Measurements from ENCODE around the gene P2RY12. TPM values are rescaled to one million over a fixed set of nuclear protein-coding genes. Genes with fewer than 3 reads are reported as not detected.

Gene P2RY12
- total and polyA plus RNA-seq, 2 of the 8 experiments (the other 6 are each of a cell fraction or from before 2014, with no cell fraction given) = not detected

GRCh38 chr3:151386056-151386455 is 1.5 kb upstream of the P2RY12 start:
- H3K14ac ChIP-seq (ENCODE audit: insufficient read length) = no peak overlapping the region
- H3K79me1 ChIP-seq (ENCODE audit: low read depth, low read length) = no peaks in the 10 kb centered on the region
- H3K36me3 ChIP-seq (ENCODE audit: control insufficient read depth in 2 of 4, insufficient read depth in 4 of 4, low read length in 3 of 4) = peaks cover 0 to 22% (median 1%) of the 10 kb centered on the region in 4 experiments; a peak in 6 of 8 replicates
- H4K20me1 ChIP-seq (replicated peaks in 1 of 2; ENCODE audit: control insufficient read depth in 1 of 2, insufficient read depth in 2 of 2, low read length in 2 of 2) = no peaks in the 10 kb centered on the region
- no peak overlapping the region for H2BK15ac ChIP-seq (ENCODE audit: low read length)
- no peak overlapping the region for H4K91ac ChIP-seq (replicated peaks; ENCODE audit: insufficient read length, low read length)
- no peak overlapping the region for H2BK120ac ChIP-seq (replicated peaks; ENCODE audit: low read depth, low read length)
- CTCF ChIA-PET (ENCODE audit: partially characterized antibody) = interaction anchor here (0.6 to 1.5 kb wide), 3 partner anchors 25 to 152 kb away, joined by 3 to 7 read pairs (median 4); no protein-coding TSS in a partner anchor
- no peak overlapping the region for H3K56ac ChIP-seq (replicated peaks; ENCODE audit: insufficient read length, low read depth, low read length)
- H3K23me2 ChIP-seq (ENCODE audit: low read depth, low read length) = no peaks in the 10 kb centered on the region
- H3K27me3 ChIP-seq (replicated peaks in 1 of 4; ENCODE audit: control insufficient read depth in 3 of 4, extremely low read depth in 1 of 4, insufficient read depth in 3 of 4, low read length in 3 of 4) = no peaks in the 10 kb centered on the region
- H2BK20ac ChIP-seq (ENCODE audit: low read length) = no peak overlapping the region
- no peak overlapping the region for H2BK12ac ChIP-seq (ENCODE audit: low read depth, low read length)
- no peaks in the 10 kb centered on the region for H3K79me2 ChIP-seq (ENCODE audit: control insufficient read depth in 1 of 2, insufficient read depth in 2 of 2, low read length in 2 of 2)
- no peak overlapping the region for H2AK5ac ChIP-seq (ENCODE audit: low read depth, low read length)
- H3K23ac ChIP-seq (ENCODE audit: insufficient read length) = no peak overlapping the region
- no peak for DNase-seq (ENCODE audit: low read depth in 1 of 2, low spot score in 2 of 2)
- no peak for FAIRE-seq
- H4K5ac ChIP-seq (ENCODE audit: insufficient read length, low read depth, low read length) = no peak overlapping the region
- H3K4ac ChIP-seq (replicated peaks; ENCODE audit: insufficient read length, low read depth, low read length) = no peak overlapping the region
- no peaks in the 10 kb centered on the region for H3K9me3 ChIP-seq (ENCODE audit: insufficient read depth in 2 of 2, low read depth in 1 of 2, low read length in 1 of 2)
- H2AFZ ChIP-seq (ENCODE audit: low read length) = no peak overlapping the region
- no peak overlapping the region for H3K27ac ChIP-seq (ENCODE audit: low read depth, low read length)
- no peaks in the 10 kb centered on the region for H3K4me1 ChIP-seq (replicated peaks in 1 of 4; ENCODE audit: control insufficient read depth in 3 of 4, insufficient read depth in 4 of 4, low read length in 3 of 4)
- H3K4me3 ChIP-seq (ENCODE audit: extremely low read depth in 1 of 4, insufficient read depth in 2 of 4, low read depth in 3 of 4, low read length in 4 of 4) = no peak overlapping the region
- no peak overlapping the region for H4K8ac ChIP-seq (ENCODE audit: extremely low read depth, insufficient read depth, low read length)
- no peak overlapping the region for H3K18ac ChIP-seq (ENCODE audit: extremely low read depth, low read length)
- POLR2A ChIA-PET (ENCODE audit: partially characterized antibody) = no interaction called here
- no peak overlapping the region for H3K4me2 ChIP-seq (ENCODE audit: insufficient read depth in 1 of 2, low read depth in 2 of 2, low read length in 2 of 2)
- no peak overlapping the region for H2BK5ac ChIP-seq (ENCODE audit: low read depth, low read length)
- H3K9ac ChIP-seq (replicated peaks in 1 of 4; ENCODE audit: extremely low read depth in 1 of 4, low read depth in 3 of 4, low read length in 3 of 4) = no peak overlapping the region
- 86% methylated on average over 4 of the region's 4 CpGs; no CpG with 5 or more reads in 1 of the 2 experiments for WGBS, 2 experiments (ENCODE audit: extremely low coverage in 1 of 2, insufficient coverage in 1 of 2, insufficient read length in 1 of 2, insufficient replicate concordance in 2 of 2, low coverage in 1 of 2, low lambda C conversion rate in 2 of 2, missing lambda C conversion rate in 1 of 2)
- TF ChIP-seq RNF2 (IDR thresholded peaks at IDR 0.05; ENCODE audit: borderline replicate concordance, low read depth, low read length, missing control alignments, poor library complexity, severe bottlenecking) (no peak), SIRT6 (IDR thresholded peaks at IDR 0.05; ENCODE audit: low read length) (no peak), JUN (IDR thresholded peaks at IDR 0.05; ENCODE audit: low read depth, low read length) (no peak), SRF (IDR thresholded peaks at IDR 0.05; ENCODE audit: low read depth, low read length) (no peak), KDM4A (IDR thresholded peaks at IDR 0.05; ENCODE audit: low read depth, low read length, severe bottlenecking) (no peak), RBBP5 (IDR thresholded peaks at IDR 0.05; ENCODE audit: borderline replicate concordance, low read depth, low read length) (no peak), SP4 (IDR thresholded peaks at IDR 0.05; ENCODE audit: low read length) (no peak), NRF1 (IDR thresholded peaks at IDR 0.05; ENCODE audit: low read depth, low read length) (no peak), RAD21 (IDR thresholded peaks at IDR 0.05 in 1 of 2, conservative IDR thresholded peaks at IDR 0.05 in 1 of 2; ENCODE audit: low read depth in 2 of 2, low read length in 2 of 2) (no peak), POU5F1 (IDR thresholded peaks at IDR 0.05; ENCODE audit: low read depth, low read length) (no peak), BRCA1 (IDR thresholded peaks at IDR 0.05; ENCODE audit: low read depth, low read length) (no peak), GABPA (IDR thresholded peaks at IDR 0.05; ENCODE audit: borderline replicate concordance, insufficient read depth, low read length) (no peak), GTF2F1 (IDR thresholded peaks at IDR 0.05; ENCODE audit: borderline replicate concordance, low read depth, low read length) (no peak), SIX5 (IDR thresholded peaks at IDR 0.05; ENCODE audit: low read depth, low read length) (no peak), ASH2L (IDR thresholded peaks at IDR 0.05; ENCODE audit: low read length) (no peak)

All from H1 (cell line).